Esophagus muscularis mucosa (tissue), 4 donors: ENCODE data around the gene SH3D21.

ENCODE experiments used
- CTCF ChIP-seq, 3 experiments: fragments of 200-600 bp in 2 of 3; fragments of 450-650 bp in 1 of 3; sonication (generic) in 2 of 3; IDR thresholded peaks; one replicate each; pipeline ENCODE4 v1.5.1; 2017 to 2019; ENCODE audit warnings: antibody characterized with exemption in 3 of 3, mild to moderate bottlenecking in 2 of 3, moderate library complexity in 1 of 3
- EP300 ChIP-seq: sonication (generic); formaldehyde crosslinking; IDR thresholded peaks from one replicate; pipeline ENCODE4 v1.6.1; 2017; ENCODE audit warnings: antibody characterized with exemption
- POLR2A ChIP-seq: fragments of 450-650 bp; IDR thresholded peaks from one replicate; pipeline ENCODE4 v1.6.1; 2017; ENCODE audit warnings: antibody characterized with exemption, moderate library complexity, mild to moderate bottlenecking, low read depth
- POLR2AphosphoS5 ChIP-seq, 2 donors: sonication (generic); formaldehyde crosslinking; IDR thresholded peaks; one replicate each; pipeline ENCODE4 v1.6.1; 2017; ENCODE audit warnings: antibody characterized with exemption in 2 of 2

- peak; percentile 63 to 66 (median 66) for TF ChIP-seq CTCF (IDR thresholded peaks at IDR 0.05)
- peak; percentile 24 to 37 for TF ChIP-seq POLR2AphosphoS5 (IDR thresholded peaks at IDR 0.05)
- TF ChIP-seq POLR2A: no peak
- TF ChIP-seq EP300: no peak
These were observed 36.4 kb downstream of the SH3D21 start for GRCh38 chr1:36342426-36343185.
